HG03175 (cell line): ENCODE measurements around the gene PPP1R9B.

Experiments
- ATAC-seq: cut with Tn5 transposase; IDR thresholded peaks from one replicate; pipeline ENCODE4 v1.9.1; 2021; ENCODE audit warnings: mild to moderate bottlenecking, moderate library complexity; ENCODE audit not compliant: unreplicated experiment

Gene PPP1R9B

GRCh38 chr17:50094243-50094752 lies 56.2 kb downstream of the PPP1R9B start:
- ATAC-seq = no peak

- no peak for ATAC-seq
Measured at GRCh38 chr17:50093807-50094206, 56.7 kb downstream of the PPP1R9B start.

GRCh38 chr17:50093246-50093645 lies 57.2 kb downstream of the PPP1R9B start:
- no peak for ATAC-seq

GRCh38 chr17:50091918-50092285 lies 58.6 kb downstream of the PPP1R9B start:
- no peak for ATAC-seq

DNA sequence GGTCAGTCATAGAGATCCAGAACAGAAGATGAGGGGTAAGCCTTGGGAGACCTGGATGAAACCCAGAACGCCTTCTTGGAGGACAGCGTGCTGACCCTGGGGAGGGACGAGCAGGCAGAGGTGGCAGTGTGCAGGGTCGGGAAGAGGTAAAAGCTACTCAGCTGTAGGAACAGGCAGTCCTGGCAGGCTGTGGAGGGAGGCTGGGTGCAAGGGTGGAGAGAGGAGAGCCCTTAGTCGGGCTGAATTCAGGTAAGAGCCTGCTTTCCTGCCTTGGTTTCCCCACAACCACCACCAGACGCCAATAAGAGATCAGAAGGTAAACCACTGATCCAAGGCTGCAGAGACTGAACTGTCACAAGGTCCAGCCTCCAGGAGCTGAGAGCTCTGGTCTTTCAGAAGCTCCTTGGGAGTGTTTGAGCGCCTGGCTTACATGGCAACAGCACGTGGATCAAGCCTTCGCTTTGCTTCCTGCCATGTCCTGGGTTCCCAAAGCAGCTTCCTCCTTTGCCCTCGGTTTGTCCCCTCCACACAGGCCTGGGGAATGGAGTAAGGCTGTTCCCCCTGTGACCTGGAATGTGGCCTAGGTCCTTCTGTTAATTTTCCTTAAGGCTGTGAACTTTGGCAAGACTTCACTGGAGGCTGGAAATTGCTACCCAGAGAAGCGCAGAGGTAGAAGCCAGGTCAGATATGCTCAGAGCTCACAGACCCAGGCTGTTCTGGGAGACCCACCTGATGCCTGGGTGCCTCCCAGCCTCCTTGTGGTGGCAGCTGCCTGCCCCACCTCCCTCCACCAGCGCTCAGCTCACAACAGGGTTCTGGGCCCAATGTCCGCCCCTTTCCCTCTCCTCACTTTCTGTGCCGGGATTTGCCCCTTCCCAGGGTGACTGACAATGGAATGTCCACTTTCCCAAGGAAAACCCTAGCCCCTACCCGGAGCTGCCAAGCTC lies 59.2 kb downstream of the PPP1R9B start:
- ATAC-seq = no peak

DNA sequence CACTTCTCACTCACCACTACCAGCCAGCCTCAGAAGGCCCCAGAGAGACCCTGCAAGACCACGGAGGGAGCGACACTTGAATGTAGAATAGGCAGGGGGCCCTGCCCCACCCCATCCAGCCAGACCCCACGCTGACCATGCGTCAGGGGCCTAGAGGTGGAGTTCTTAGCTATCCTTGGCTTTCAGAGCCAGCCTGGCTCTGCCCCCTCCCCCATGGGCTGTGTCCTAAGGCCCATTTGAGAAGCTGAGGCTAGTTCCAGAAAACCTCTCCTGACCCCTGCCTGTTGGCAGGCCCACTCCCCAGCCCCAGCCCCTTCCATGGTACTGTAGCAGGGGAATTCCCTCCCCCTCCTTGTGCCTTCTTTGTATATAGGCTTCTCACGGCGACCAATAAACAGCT lies 60.4 kb downstream of the PPP1R9B start:
- no peak for ATAC-seq

GRCh38 chr17:50088952-50089825 lies 61.3 kb downstream of the PPP1R9B start:
- ATAC-seq = no peak

- ATAC-seq = no peak
Measured at GRCh38 chr17:50087912-50088405, 62.5 kb downstream of the PPP1R9B start.

DNA sequence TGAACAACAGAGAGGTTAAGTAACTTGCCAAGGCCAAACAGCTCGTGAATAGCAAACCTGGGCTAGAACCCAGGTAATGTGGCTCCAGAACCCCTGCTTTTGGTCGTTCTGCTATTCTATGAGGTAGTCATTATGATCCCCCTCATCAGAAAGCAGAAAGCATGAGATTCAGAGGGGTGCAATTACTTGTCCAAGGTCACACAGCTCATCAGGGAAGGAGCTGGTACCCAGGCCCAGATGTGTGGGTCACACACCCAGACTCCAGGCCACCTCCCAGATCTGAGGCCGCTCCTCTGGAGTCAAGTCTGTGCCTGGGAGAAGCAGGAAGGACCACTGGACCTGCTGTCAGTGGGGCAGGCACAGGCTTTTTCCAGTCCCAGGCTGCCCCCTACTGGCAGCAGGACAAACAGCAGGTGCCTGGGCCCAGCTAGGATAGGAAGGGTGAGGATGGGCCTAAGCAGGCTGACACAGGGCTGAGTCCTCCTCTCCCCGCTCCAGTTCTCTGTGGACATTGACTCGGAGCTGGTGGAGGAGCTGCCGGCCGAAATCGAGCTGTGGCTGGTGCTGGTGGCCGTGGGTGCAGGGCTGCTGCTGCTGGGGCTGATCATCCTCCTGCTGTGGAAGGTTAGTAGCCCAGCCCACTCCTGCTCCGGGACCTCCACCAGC lies 63.1 kb downstream of the PPP1R9B start:
- peak; percentile 58 for ATAC-seq
